NCI-H1092 treated with DMSO at 0.1 percent for 48 hours (cell line): ENCODE measurements around the gene GSK3B.
"Not testable (repeated sequence)": the region's sequence is repeated elsewhere in the genome, so short reads cannot be mapped to it uniquely, and the experiment has no call there.

Source experiments
- DNase-seq: peaks from one replicate; lab custom pipeline; 2025; lab: John Stamatoyannopoulos, UW

Gene GSK3B

DNA sequence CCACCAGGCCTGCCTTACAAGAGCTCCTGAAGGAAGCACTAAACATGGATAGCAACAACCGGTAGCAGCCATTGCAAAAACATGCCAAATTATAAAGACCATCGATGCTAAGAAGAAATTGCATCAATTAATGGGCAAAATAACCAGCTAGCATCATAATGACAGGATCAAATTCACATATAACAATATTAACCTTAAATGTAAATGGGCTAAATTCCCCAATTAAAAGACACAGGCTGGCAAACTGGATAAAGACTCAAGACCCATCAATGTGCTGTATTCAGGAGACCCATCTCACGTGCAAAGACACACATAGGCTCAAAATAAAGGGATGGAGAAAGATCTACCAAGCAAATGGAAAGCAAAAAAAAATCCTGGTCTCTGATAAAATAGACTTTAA, 88.5 kb downstream of the GSK3B start:
- DNase-seq, result not testable (repeated sequence)

DNA sequence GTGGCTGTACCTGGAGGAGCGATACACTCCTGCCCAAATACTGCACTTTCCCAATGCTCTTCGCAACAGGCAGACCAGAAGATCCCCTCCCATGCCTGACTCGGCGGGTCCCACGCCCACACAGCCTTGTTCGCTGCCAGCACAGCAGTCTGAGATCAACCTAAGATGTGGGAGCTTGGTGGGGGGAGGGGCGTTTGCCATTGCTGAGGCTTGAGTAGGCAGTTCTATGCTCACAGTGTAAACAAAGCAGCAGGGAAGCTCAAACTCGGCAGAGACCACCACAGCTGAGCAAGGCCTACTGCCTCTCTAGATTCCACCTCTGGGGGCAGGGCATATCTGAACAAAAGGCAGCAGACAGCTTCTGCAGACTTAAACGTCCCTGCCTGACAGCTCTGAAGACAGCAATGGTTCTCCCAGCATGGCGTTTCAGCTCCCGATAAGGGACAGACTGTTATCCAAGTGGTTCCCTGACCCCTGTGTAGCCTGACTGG, 90.2 kb downstream of the GSK3B start:
- not testable (repeated sequence) for DNase-seq

DNA sequence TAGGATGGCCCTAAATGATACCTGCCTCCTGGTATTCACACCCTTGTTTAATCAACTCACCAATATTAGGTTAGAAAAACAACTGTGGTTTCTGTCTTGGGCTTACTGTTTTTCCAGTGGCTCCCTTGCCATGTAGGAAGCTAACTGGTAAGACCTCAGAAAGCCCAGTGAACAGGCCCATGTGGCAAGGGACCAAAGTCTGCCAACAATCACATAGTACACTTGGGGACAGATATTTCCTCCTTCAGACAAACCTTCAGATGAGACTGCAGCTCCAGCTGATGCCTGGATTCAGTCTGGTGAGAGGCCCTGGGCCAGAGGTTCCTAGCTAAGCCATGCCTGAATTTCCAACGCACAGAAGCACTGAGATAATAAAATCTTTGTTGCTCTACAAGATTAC, 96.1 kb downstream of the GSK3B start:
- no peak for DNase-seq

DNA sequence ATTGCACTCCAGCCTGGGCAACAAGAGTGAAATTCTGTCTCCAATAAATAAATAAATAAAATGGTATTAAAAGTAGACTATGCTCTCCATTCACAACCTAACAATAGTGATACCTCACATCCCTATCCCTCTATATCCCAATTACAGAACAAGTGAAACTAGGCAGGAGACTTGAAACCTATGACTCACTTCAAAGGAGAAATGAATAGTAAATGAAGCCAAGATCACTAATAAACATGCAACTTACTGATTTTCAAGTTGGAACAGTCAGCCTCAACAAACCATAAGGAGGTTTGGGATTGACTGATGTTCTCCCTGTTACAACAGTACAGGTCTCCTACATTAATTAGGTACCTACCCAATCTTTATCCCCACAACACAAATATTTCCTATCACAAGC, 103.4 kb downstream of the GSK3B start:
- DNase-seq, result no peak

DNA sequence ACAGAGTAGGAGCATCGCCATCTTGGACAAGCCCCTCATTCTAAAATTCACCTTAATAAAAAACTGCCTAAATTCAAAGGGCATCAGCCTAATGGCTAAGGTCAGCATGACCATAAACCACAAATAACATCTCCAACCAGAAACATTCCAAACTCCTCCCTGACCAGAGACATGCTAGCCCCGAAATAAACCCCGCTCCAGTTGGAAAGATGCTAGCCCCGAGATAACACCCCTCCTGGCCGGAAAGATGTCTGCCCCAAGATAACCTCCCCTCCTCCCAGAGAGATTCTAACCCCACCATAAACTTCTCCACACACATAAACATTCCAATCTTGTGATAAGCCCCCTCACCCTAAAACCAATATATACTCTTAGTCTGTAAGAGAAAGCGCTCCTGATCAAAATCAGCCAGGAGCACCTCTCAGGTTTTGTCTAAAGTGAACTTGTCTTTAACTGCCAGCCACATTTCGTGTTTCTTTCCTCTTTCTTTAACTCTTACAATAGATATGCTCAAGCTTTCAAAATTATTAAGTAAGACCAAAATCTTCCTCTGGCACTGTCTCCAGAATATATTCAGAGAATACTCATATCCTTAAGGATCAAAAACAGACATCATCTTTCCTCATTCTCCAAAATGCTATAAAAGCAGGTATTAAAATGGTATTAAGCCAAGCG, 104.1 kb downstream of the GSK3B start:
- DNase-seq, result no peak

DNA sequence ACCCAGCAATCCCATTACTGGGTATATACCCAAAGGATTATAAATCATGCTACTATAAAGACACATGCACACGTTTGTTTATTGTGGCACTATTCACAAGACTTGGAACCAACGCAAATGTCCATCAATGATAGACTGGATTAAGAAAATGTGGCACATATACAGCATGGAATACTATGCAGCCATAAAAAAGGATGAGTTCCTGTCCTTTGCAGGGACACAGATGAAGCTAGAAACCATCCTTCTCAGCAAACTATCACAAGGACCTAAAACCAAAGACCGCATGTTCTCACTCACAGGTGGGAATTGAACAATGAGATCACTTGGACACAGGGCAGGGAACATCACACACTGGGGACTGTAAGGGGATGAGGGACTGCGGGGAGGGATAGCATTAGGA, 107.4 kb downstream of the GSK3B start:
- DNase-seq, result not testable (repeated sequence)

DNA sequence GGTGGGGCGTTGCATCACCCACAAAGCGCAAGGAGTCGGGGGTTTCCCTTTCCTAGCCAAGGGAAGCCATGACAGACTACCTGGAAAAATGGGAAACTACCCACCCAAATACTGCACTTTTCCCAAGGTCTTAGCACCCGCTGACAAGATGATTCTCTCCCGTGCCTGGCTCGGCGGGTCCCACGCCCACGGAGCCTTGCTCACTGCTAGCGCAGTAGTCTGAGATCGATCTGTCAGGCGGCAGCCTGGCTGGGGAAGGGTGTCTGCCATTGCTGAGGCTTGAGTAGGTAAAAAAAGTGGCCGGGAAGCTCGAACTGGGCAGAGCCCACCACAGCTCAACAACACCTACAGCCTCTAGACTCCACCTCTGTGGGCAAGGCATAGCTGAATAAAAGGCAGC, 112.9 kb downstream of the GSK3B start:
- DNase-seq, result no peak

- no peak for DNase-seq
These were observed 115.6 kb downstream of the GSK3B start for GRCh38 chr3:119978554-119979208.

DNA sequence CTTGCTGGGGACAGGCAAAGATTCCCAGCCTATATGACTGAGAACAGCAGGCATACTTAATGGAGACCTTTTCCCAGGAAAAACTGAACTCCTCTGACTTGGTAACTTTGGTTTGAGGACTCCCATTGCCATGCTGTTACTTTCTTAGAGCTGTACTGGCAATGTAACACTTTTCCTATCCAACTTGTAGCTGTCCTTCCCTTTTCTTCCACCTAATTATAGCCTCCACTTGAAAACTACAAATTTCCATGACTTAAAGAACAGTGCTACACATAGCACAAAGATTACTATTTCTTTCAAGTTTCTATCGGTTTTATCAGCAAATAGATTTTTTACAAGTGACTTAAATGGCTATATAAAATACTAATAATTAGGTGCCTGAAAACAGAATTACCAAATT, 116.9 kb downstream of the GSK3B start:
- DNase-seq, result no peak

- no peak for DNase-seq
These were observed 118.0 kb downstream of the GSK3B start for GRCh38 chr3:119976214-119976613.

- DNase-seq, result no peak
These were observed 119.6 kb downstream of the GSK3B start for GRCh38 chr3:119974656-119975055.

DNA sequence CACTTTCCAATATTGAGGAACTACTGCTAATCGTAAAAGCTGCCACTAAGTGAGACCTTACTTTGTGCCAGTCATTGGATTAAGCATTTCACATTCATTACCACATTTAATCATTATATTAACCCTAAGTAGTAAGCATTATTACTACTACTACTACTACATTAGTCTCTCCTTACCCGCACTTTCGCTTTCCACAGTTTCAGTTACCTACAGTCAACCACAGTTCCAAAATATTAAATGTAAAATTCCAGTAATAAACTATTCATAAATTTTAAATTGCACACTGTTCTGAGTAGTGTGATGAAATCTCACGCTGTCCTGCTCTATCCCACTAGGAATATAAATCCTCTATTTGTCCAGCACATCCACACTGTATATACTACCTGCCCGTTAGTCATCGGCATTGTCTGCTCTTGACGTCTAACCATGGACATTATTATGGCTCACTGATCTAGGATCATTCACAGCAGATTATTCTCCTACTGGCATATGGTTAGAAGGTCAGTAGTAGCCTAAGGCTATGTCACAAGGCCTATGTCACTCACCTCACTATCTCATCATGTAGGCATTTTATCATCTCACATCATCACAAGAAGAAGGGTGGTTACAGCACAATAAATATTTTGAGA, 121.1 kb downstream of the GSK3B start:
- DNase-seq, result no peak

- DNase-seq, result no peak
These were observed 124.5 kb downstream of the GSK3B start for GRCh38 chr3:119969759-119970158.

DNA sequence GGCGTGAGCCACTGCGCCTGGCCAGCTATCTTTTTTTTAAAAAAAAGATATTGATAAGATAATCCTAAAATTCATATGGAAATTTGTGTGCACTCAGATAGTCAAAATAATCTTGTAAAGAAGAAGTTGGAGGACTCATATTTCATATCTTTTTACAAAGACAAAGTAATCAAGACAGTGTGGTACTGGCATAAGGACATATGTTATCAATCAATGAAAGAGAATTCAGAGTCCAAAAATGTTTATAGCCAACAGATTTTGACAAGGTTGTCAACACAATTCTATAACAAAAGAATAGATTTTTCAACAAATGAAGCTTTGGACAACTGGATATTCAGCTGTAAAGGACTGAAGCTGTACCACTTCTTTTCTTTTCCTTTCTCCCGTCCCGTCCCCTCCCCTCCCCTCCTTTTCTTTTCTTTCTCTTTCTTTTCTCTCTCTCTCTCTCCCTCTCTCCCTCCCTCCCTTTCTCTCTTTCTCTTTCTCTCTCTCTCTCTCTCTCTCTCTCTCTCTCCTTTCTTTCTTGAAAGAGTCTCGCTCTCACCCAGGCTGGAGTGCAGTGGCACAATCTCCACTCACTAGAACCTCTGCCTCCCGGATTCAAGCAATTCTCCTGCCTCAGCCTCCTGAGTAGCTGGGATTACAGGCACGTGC, 126.8 kb downstream of the GSK3B start:
- DNase-seq, result no peak

DNA sequence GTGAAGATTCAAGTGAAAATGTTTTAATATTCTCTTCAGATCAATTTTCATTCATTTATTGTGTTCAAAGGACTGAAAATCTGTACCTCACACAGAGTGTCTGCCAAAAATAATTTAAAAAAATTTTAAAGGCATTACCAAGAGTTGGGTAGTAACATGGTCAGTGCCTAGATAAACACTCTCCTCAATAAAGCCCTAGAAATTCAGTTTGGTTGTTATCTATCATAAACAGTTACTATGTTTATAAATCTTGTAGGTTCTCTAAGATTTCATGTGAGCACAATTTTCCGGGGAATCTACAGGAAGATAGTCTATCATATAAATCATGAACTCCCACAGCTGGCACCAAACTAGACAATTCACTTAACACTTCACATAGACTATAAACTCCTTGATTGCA, 128.6 kb downstream of the GSK3B start:
- no peak for DNase-seq

- no peak for DNase-seq
These were observed 130.0 kb downstream of the GSK3B start for GRCh38 chr3:119964294-119964693.

- no peak for DNase-seq
These were observed 138.3 kb downstream of the GSK3B start for GRCh38 chr3:119955972-119956371.

GRCh38 chr3:119950666-119951325, 143.5 kb downstream of the GSK3B start:
- no peak for DNase-seq

- DNase-seq, result no peak
These were observed 149.0 kb downstream of the GSK3B start for GRCh38 chr3:119945291-119945690.

GRCh38 chr3:119944091-119944490, 150.2 kb downstream of the GSK3B start:
- DNase-seq, result no peak

GRCh38 chr3:119939077-119939476, 155.2 kb downstream of the GSK3B start:
- DNase-seq, result no peak

DNA sequence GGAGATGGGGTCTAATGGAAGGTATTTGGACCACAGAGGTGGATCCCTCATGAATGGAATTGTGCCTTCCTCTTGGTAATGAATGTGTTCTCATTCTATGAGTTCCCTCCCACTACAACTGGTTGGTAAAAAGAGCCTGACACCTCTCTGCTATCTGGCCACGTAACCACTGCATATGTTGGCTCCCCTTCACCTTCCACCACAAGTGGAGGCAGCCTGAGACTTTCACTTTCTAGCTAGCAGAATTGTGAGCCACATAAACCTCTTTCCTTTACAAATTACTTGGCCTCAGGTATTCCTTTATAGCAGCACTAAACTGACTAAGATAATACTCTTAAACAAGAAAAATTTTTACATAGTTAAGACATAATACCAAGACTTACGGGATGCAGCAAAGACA, 157.0 kb downstream of the GSK3B start:
- no peak for DNase-seq
